Activated CD4-positive, alpha-beta memory T cell treated with anti-CD3 and anti-CD28 coated beads, Interleukin-2, amount 10 ng/mL, durations not matched to agents 7 days and 5 days (primary cell): ENCODE results near the gene TRPM3. TPM values are rescaled to one million over a fixed set of nuclear protein-coding genes. Genes with fewer than 3 reads are reported as not detected.

Source experiments
- CTCF ChIA-PET: fragments of 350-600 bp; sonication (Branson Sonifier 250); formaldehyde crosslinking; loops from one replicate; lab custom pipeline; 2021; ENCODE audit warnings: antibody characterized with exemption, inconsistent platforms; lab: Charles Lee
- POLR2A ChIA-PET: fragments of 350-600 bp; sonication (Branson Sonifier 250); formaldehyde crosslinking; loops from one replicate; lab custom pipeline; 2021; ENCODE audit warnings: antibody characterized with exemption; lab: Charles Lee
- DNase-seq: peaks from one replicate; pipeline ENCODE4 v3.0.0-alpha.2; 2020
- H3K27ac Mint-ChIP-seq: one replicate; pipeline ENCODE4 v1.8.0; 2021; ENCODE audit warnings: mild to moderate bottlenecking, mixed read lengths
- H3K27me3 Mint-ChIP-seq: one replicate; pipeline ENCODE4 v1.8.0; 2021; ENCODE audit warnings: mixed read lengths
- H3K36me3 Mint-ChIP-seq: one replicate; pipeline ENCODE4 v1.8.0; 2021; ENCODE audit warnings: low read depth, mixed read lengths
- H3K4me1 Mint-ChIP-seq: one replicate; pipeline ENCODE4 v1.8.0; 2021; ENCODE audit warnings: mixed read lengths
- H3K4me3 Mint-ChIP-seq: one replicate; pipeline ENCODE4 v1.8.0; 2021; ENCODE audit warnings: mild to moderate bottlenecking, mixed read lengths
- H3K9me3 Mint-ChIP-seq: one replicate; pipeline ENCODE4 v1.8.0; 2021; ENCODE audit warnings: mixed read lengths
- total RNA-seq, 2 experiments: library from RNA; stranded (reverse); gene quantifications; one replicate each; pipeline ENCODE4 v1.2.3, GENCODE V29; 2021

TRPM3 gene
- total RNA-seq, 2 experiments from 2014 or later: not detected

- ChIA-PET POLR2A (no interaction called here), CTCF (interaction anchor here (0.6 kb wide), 1 partner anchor 284 kb away, joined by 3 read pairs; no protein-coding TSS in a partner anchor)
- Mint-ChIP-seq H3K27me3 (no peaks in the 10 kb centered on the region), H3K4me1 (no peaks in the 10 kb centered on the region), H3K9me3 (no peaks in the 10 kb centered on the region), H3K4me3 (no peak overlapping the region), H3K36me3 (no peaks in the 10 kb centered on the region), H3K27ac (no peak overlapping the region)
- no peak for DNase-seq
Observed at GRCh38 chr9:70923961-70924360, 197.5 kb downstream of the TRPM3 start.

GRCh38 chr9:70921136-70921535 lies 200.3 kb downstream of the TRPM3 start:
- H3K36me3 Mint-ChIP-seq: no peaks in the 10 kb centered on the region
- no peaks in the 10 kb centered on the region for H3K4me1 Mint-ChIP-seq
- H3K27me3 Mint-ChIP-seq: no peaks in the 10 kb centered on the region
- POLR2A ChIA-PET: no interaction called here
- H3K27ac Mint-ChIP-seq: no peak overlapping the region
- CTCF ChIA-PET: no interaction called here
- DNase-seq: no peak
- H3K9me3 Mint-ChIP-seq: no peaks in the 10 kb centered on the region
- no peak overlapping the region for H3K4me3 Mint-ChIP-seq

GRCh38 chr9:70917277-70917676 lies 204.1 kb downstream of the TRPM3 start:
- Mint-ChIP-seq H3K4me3 (no peak overlapping the region), H3K27ac (no peak overlapping the region), H3K36me3 (no peaks in the 10 kb centered on the region), H3K27me3 (no peaks in the 10 kb centered on the region), H3K4me1 (no peaks in the 10 kb centered on the region), H3K9me3 (no peaks in the 10 kb centered on the region)
- ChIA-PET CTCF (no interaction called here), POLR2A (no interaction called here)
- DNase-seq: no peak

DNA sequence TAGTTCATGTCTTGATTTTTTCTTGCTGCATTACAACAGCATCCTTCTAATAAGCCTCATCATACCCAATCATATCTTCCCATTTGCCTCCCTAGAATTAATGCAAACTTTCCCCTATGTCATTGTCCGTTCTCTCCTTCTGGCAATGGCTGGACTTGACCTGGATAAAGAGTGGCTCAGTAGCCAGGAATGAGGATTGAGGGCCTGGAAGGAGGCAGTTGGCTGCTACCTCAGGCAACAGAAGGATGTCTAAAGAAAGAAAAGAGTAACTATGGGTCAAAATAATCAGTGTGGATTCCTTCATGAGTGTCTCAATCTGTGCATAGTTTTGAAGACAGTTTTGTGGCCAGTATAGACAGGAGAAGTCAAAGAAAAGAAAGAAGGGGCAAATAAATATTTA lies 209.6 kb downstream of the TRPM3 start:
- no peaks in the 10 kb centered on the region for H3K9me3 Mint-ChIP-seq
- ChIA-PET CTCF (no interaction called here), POLR2A (no interaction called here)
- no peak overlapping the region for H3K4me3 Mint-ChIP-seq
- no peak overlapping the region for H3K27ac Mint-ChIP-seq
- no peaks in the 10 kb centered on the region for H3K27me3 Mint-ChIP-seq
- DNase-seq: no peak
- H3K4me1 Mint-ChIP-seq: no peaks in the 10 kb centered on the region
- no peaks in the 10 kb centered on the region for H3K36me3 Mint-ChIP-seq

GRCh38 chr9:70910598-70910997 lies 210.8 kb downstream of the TRPM3 start:
- no peak for DNase-seq
- Mint-ChIP-seq H3K4me3 (no peak overlapping the region), H3K36me3 (no peaks in the 10 kb centered on the region), H3K27ac (no peak overlapping the region), H3K9me3 (no peaks in the 10 kb centered on the region), H3K4me1 (no peaks in the 10 kb centered on the region), H3K27me3 (no peaks in the 10 kb centered on the region)
- POLR2A ChIA-PET: no interaction called here
- CTCF ChIA-PET: no interaction called here

- no peak overlapping the region for H3K4me3 Mint-ChIP-seq
- no peaks in the 10 kb centered on the region for H3K27me3 Mint-ChIP-seq
- POLR2A ChIA-PET: no interaction called here
- no peak for DNase-seq
- no peak overlapping the region for H3K27ac Mint-ChIP-seq
- CTCF ChIA-PET: no interaction called here
- H3K9me3 Mint-ChIP-seq: no peaks in the 10 kb centered on the region
- no peaks in the 10 kb centered on the region for H3K36me3 Mint-ChIP-seq
- H3K4me1 Mint-ChIP-seq: no peaks in the 10 kb centered on the region
Observed at GRCh38 chr9:70902692-70903131, 218.7 kb downstream of the TRPM3 start.

GRCh38 chr9:70902171-70902570 lies 219.2 kb downstream of the TRPM3 start:
- H3K27me3 Mint-ChIP-seq: no peaks in the 10 kb centered on the region
- POLR2A ChIA-PET: no interaction called here
- H3K27ac Mint-ChIP-seq: no peak overlapping the region
- no peaks in the 10 kb centered on the region for H3K9me3 Mint-ChIP-seq
- CTCF ChIA-PET: no interaction called here
- no peak overlapping the region for H3K4me3 Mint-ChIP-seq
- no peak for DNase-seq
- H3K36me3 Mint-ChIP-seq: no peaks in the 10 kb centered on the region
- no peaks in the 10 kb centered on the region for H3K4me1 Mint-ChIP-seq

GRCh38 chr9:70901746-70902145 lies 219.7 kb downstream of the TRPM3 start:
- CTCF ChIA-PET: no interaction called here
- Mint-ChIP-seq H3K36me3 (no peaks in the 10 kb centered on the region), H3K27me3 (no peaks in the 10 kb centered on the region), H3K9me3 (no peaks in the 10 kb centered on the region), H3K4me3 (no peak overlapping the region), H3K4me1 (no peaks in the 10 kb centered on the region), H3K27ac (no peak overlapping the region)
- DNase-seq: no peak
- POLR2A ChIA-PET: no interaction called here

- Mint-ChIP-seq H3K4me3 (no peak overlapping the region), H3K36me3 (no peaks in the 10 kb centered on the region), H3K4me1 (no peaks in the 10 kb centered on the region), H3K27me3 (no peaks in the 10 kb centered on the region), H3K9me3 (no peaks in the 10 kb centered on the region), H3K27ac (no peak overlapping the region)
- no peak for DNase-seq
- POLR2A ChIA-PET: no interaction called here
- CTCF ChIA-PET: no interaction called here
Observed at GRCh38 chr9:70901013-70901412, 220.4 kb downstream of the TRPM3 start.

GRCh38 chr9:70893580-70894122 lies 227.8 kb downstream of the TRPM3 start:
- H3K9me3 Mint-ChIP-seq: no peaks in the 10 kb centered on the region
- H3K36me3 Mint-ChIP-seq: no peaks in the 10 kb centered on the region
- ChIA-PET CTCF (no interaction called here), POLR2A (no interaction called here)
- no peak for DNase-seq
- no peaks in the 10 kb centered on the region for H3K27me3 Mint-ChIP-seq
- no peak overlapping the region for H3K4me3 Mint-ChIP-seq
- no peaks in the 10 kb centered on the region for H3K4me1 Mint-ChIP-seq
- no peak overlapping the region for H3K27ac Mint-ChIP-seq

- ChIA-PET CTCF (no interaction called here), POLR2A (no interaction called here)
- Mint-ChIP-seq H3K4me3 (no peak overlapping the region), H3K9me3 (no peaks in the 10 kb centered on the region), H3K27ac (no peak overlapping the region), H3K27me3 (no peaks in the 10 kb centered on the region), H3K4me1 (no peaks in the 10 kb centered on the region), H3K36me3 (no peaks in the 10 kb centered on the region)
- no peak for DNase-seq
Observed at GRCh38 chr9:70888471-70888870, 232.9 kb downstream of the TRPM3 start.

DNA sequence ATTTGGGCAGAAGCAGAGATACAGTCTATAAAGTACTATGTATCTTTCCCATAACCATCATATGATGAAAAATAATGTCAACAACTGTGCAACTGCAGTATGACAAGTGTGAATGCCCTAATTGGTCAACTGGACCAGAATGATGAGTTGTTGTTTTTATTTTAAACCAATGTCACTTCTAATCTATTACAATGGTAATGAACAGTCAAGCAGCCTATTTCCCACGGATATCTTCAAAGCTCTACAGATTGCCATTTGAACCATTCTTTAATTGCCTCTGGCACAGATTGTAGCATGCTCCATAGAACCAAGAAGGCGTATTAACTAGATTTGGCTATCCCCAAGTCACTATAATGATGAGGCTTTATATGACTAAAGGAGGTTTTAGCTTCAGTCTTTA lies 233.6 kb downstream of the TRPM3 start:
- Mint-ChIP-seq H3K36me3 (no peaks in the 10 kb centered on the region), H3K9me3 (no peaks in the 10 kb centered on the region), H3K27ac (no peak overlapping the region), H3K4me3 (no peak overlapping the region), H3K27me3 (no peaks in the 10 kb centered on the region), H3K4me1 (no peaks in the 10 kb centered on the region)
- ChIA-PET POLR2A (no interaction called here), CTCF (no interaction called here)
- no peak for DNase-seq

DNA sequence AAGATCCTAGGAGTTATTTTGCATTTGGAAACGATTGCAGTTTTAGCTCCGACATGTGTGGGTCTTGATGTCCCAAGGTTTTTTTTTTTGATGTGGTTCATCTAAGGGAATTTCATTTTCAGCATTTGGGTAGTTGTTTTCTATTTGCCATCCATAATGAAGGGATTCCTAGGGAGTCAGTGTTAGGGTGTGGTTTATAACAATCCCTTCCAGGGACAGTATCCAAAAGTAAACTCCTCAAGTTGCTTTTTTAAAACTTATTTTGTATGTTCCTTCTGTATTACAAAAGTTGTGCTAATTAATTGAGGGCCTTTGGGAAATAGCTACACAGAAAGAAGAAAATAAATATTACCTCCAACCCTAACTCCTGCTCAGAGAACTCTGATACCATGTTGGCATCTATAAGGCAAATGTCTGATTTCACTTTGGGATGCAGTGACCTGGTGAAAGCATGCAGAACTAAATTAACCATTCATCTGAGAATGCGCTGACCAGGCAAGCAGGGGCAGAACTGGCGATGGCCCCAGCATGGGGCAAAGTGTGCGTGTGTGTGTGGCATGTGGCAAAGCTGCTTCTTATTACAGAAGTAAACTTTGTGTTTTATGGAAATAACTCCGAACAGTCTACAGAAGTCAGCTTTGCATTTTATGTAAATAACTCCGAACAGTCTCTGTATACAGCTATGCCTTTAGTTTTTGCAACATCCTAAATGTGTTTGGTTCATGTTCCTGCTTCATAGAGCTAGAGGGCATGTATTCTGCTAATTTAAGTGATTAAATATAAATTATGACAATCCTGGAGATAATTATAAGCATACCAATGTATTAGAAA lies 237.2 kb downstream of the TRPM3 start:
- Mint-ChIP-seq H3K9me3 (no peaks in the 10 kb centered on the region), H3K4me3 (no peak overlapping the region), H3K4me1 (no peaks in the 10 kb centered on the region), H3K36me3 (no peaks in the 10 kb centered on the region), H3K27me3 (no peaks in the 10 kb centered on the region), H3K27ac (no peak overlapping the region)
- ChIA-PET POLR2A (no interaction called here), CTCF (no interaction called here)
- DNase-seq: no peak

DNA sequence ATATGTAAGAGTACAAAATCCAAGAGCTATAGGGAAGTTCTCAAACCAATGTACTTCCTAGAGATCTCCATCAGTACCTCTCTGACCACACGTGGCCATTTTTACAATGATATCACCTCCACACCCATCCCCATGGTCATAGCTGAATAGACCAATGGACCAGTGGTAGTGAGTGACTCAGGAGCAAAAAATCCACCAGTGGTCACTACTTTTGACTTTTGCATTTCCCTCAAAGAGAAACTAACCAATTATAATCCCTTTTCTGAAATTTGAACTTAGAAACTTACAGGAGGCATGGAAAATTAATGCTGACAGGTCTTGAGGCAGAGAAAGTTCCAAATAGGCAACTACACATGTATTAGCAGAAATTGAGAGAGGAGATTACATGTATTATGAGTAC lies 238.4 kb downstream of the TRPM3 start:
- Mint-ChIP-seq H3K36me3 (no peaks in the 10 kb centered on the region), H3K27me3 (no peaks in the 10 kb centered on the region), H3K27ac (no peak overlapping the region), H3K4me3 (no peak overlapping the region), H3K9me3 (no peaks in the 10 kb centered on the region), H3K4me1 (no peaks in the 10 kb centered on the region)
- no peak for DNase-seq
- ChIA-PET CTCF (no interaction called here), POLR2A (no interaction called here)
